Measurements from ENCODE around the gene CLEC2A.

DNA sequence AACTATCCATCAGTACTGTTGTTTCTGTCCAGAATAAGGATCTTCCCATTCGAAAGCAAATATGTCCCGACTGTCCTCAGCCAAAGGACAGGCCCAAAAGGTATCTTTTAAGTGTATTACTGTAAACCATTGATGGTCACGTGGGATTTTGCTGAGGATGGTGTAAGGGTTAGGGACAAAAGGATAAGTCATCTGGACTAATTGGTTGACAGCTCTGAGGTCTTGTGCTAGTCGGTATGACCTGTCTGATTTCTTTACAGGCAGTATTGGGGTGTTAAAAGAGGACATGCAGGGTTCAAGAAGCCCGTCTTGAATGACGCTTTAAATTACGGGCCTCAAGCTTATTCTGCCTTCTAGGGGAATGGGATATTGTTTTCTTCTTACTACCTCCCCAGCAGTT lies 24.4 kb downstream of the CLEC2A start:
- TF ChIP-seq, protein P1, sequence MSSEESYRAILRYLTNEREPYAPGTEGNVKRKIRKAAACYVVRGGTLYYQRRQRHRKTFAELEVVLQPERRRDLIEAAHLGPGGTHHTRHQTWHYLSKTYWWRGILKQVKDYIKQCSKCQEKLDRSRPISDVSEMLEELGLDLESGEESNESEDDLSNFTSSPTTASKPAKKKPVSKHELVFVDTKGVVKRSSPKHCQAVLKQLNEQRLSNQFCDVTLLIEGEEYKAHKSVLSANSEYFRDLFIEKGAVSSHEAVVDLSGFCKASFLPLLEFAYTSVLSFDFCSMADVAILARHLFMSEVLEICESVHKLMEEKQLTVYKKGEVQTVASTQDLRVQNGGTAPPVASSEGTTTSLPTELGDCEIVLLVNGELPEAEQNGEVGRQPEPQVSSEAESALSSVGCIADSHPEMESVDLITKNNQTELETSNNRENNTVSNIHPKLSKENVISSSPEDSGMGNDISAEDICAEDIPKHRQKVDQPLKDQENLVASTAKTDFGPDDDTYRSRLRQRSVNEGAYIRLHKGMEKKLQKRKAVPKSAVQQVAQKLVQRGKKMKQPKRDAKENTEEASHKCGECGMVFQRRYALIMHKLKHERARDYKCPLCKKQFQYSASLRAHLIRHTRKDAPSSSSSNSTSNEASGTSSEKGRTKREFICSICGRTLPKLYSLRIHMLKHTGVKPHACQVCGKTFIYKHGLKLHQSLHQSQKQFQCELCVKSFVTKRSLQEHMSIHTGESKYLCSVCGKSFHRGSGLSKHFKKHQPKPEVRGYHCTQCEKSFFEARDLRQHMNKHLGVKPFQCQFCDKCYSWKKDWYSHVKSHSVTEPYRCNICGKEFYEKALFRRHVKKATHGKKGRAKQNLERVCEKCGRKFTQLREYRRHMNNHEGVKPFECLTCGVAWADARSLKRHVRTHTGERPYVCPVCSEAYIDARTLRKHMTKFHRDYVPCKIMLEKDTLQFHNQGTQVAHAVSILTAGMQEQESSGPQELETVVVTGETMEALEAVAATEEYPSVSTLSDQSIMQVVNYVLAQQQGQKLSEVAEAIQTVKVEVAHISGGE (CRISPR knock-in tag; IDR thresholded peaks at IDR 0.05), result no peak
- TF ChIP-seq, protein P2, sequence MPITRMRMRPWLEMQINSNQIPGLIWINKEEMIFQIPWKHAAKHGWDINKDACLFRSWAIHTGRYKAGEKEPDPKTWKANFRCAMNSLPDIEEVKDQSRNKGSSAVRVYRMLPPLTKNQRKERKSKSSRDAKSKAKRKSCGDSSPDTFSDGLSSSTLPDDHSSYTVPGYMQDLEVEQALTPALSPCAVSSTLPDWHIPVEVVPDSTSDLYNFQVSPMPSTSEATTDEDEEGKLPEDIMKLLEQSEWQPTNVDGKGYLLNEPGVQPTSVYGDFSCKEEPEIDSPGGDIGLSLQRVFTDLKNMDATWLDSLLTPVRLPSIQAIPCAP (CRISPR knock-in tag; IDR thresholded peaks at IDR 0.05; ENCODE audit: borderline replicate concordance), result no peak
- TF ChIP-seq CBX5 (IDR thresholded peaks at IDR 0.05; ENCODE audit: borderline replicate concordance, low read depth) (no peak), RBM25 (IDR thresholded peaks at IDR 0.05; ENCODE audit: low read depth, low read length, severe bottlenecking) (no peak), ZZZ3 (IDR thresholded peaks at IDR 0.05) (no peak), ESRRA (IDR thresholded peaks at IDR 0.05; ENCODE audit: borderline replicate concordance, low read depth) (no peak), TRIM24 (IDR thresholded peaks at IDR 0.05) (no peak), PTTG1 (tag; IDR thresholded peaks at IDR 0.05; ENCODE audit: low read depth) (no peak), KLF10 (CRISPR knock-in tag; IDR thresholded peaks at IDR 0.05) (no peak), SNIP1 (IDR thresholded peaks at IDR 0.05; ENCODE audit: low read depth) (no peak)
- TF ChIP-seq, protein P3, sequence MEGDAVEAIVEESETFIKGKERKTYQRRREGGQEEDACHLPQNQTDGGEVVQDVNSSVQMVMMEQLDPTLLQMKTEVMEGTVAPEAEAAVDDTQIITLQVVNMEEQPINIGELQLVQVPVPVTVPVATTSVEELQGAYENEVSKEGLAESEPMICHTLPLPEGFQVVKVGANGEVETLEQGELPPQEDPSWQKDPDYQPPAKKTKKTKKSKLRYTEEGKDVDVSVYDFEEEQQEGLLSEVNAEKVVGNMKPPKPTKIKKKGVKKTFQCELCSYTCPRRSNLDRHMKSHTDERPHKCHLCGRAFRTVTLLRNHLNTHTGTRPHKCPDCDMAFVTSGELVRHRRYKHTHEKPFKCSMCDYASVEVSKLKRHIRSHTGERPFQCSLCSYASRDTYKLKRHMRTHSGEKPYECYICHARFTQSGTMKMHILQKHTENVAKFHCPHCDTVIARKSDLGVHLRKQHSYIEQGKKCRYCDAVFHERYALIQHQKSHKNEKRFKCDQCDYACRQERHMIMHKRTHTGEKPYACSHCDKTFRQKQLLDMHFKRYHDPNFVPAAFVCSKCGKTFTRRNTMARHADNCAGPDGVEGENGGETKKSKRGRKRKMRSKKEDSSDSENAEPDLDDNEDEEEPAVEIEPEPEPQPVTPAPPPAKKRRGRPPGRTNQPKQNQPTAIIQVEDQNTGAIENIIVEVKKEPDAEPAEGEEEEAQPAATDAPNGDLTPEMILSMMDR (IDR thresholded peaks at IDR 0.05 in 2 of 3, conservative IDR thresholded peaks at IDR 0.05 in 1 of 3; ENCODE audit: insufficient read depth in 2 of 3, low read depth in 1 of 3, low read length in 3 of 3), result no peak
- TF ChIP-seq, protein P4, sequence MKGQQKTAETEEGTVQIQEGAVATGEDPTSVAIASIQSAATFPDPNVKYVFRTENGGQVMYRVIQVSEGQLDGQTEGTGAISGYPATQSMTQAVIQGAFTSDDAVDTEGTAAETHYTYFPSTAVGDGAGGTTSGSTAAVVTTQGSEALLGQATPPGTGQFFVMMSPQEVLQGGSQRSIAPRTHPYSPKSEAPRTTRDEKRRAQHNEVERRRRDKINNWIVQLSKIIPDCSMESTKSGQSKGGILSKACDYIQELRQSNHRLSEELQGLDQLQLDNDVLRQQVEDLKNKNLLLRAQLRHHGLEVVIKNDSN (CRISPR knock-in tag; IDR thresholded peaks at IDR 0.05), result no peak
- TF ChIP-seq, protein P5, sequence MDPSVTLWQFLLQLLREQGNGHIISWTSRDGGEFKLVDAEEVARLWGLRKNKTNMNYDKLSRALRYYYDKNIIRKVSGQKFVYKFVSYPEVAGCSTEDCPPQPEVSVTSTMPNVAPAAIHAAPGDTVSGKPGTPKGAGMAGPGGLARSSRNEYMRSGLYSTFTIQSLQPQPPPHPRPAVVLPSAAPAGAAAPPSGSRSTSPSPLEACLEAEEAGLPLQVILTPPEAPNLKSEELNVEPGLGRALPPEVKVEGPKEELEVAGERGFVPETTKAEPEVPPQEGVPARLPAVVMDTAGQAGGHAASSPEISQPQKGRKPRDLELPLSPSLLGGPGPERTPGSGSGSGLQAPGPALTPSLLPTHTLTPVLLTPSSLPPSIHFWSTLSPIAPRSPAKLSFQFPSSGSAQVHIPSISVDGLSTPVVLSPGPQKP (CRISPR knock-in tag; IDR thresholded peaks at IDR 0.05), result no peak
